Astrocyte (in vitro differentiated cells and primary cell): ENCODE data around the gene ZNF555.

Experiments used
- EZH2 ChIP-seq: IDR thresholded peaks from 2 replicates; pipeline ENCODE4 v1.6.1; 2012; ENCODE audit warnings: mild to moderate bottlenecking, low read length, inconsistent platforms; ENCODE audit not compliant: insufficient read depth
- TF ChIP-seq, protein P1 (sequence below): IDR thresholded peaks from 2 replicates; pipeline ENCODE4 v1.5.1; 2011; ENCODE audit warnings: low read depth, mild to moderate bottlenecking, inconsistent platforms, low read length, moderate library complexity; ENCODE audit not compliant: insufficient read depth

DNA sequence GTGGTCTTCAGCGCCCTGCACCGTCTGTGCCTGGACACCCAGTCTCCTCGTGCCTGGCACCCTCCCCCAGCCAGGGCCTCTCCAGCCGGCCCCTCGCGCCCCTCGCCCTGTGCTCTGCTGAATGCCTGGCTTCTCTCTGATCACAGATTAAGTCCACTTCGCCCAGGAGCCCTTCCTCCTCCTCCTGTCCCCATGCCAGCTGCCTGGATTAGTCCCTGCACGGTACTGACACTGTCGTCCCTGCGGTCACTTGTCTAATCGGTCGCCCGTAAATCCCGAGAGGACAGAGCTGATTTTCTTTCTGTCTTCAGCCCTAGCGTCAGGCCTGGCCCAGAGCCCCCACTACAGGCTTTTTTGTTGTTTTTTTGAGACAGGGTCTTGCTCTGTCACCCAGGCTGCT is 49.4 kb upstream of the ZNF555 start:
- no peak for TF ChIP-seq EZH2
- TF ChIP-seq, protein P1, sequence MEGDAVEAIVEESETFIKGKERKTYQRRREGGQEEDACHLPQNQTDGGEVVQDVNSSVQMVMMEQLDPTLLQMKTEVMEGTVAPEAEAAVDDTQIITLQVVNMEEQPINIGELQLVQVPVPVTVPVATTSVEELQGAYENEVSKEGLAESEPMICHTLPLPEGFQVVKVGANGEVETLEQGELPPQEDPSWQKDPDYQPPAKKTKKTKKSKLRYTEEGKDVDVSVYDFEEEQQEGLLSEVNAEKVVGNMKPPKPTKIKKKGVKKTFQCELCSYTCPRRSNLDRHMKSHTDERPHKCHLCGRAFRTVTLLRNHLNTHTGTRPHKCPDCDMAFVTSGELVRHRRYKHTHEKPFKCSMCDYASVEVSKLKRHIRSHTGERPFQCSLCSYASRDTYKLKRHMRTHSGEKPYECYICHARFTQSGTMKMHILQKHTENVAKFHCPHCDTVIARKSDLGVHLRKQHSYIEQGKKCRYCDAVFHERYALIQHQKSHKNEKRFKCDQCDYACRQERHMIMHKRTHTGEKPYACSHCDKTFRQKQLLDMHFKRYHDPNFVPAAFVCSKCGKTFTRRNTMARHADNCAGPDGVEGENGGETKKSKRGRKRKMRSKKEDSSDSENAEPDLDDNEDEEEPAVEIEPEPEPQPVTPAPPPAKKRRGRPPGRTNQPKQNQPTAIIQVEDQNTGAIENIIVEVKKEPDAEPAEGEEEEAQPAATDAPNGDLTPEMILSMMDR, result no peak
